IMR-90 (cell line): Measurements from ENCODE around the gene C6orf15. TPM values are rescaled to one million over a fixed set of nuclear protein-coding genes. Genes with fewer than 3 reads are reported as not detected.

Source experiments
- ATAC-seq: fragments of 200-7000 bp; cut with Tn5 transposase; 2 replicates; pipeline ENCODE4 v1.9.1; 2020; ENCODE audit warnings: low read depth, mild to moderate bottlenecking, moderate library complexity
- BruUV-seq: library from RNA; stranded (reverse); fragments of 400-500 nt; replicated peaks from 2 replicates; lab custom pipeline; 2021; lab: Mats Ljungman, UMichigan
- CTCF ChIA-PET: fragments of 300-600 bp; formaldehyde crosslinking; extraction: SDS; loops from one replicate; lab custom pipeline; 2021; ENCODE audit warnings: antibody characterized with exemption; lab: Yijun Ruan, JAX
- POLR2A ChIA-PET: fragments of 300-600 bp; sonication (Branson Sonifier 250); formaldehyde crosslinking; loops from one replicate; lab custom pipeline; 2022; ENCODE audit warnings: antibody characterized with exemption; ENCODE audit not compliant: unreplicated experiment; lab: Charles Lee
- DNase-seq: peaks from one replicate; pipeline ENCODE4 v3.0.0; 2013
- H2AFZ ChIP-seq: replicated peaks from 2 replicates; pipeline ENCODE3; 2013; ENCODE audit warnings: low read length, mild to moderate bottlenecking; ENCODE audit not compliant: poor library complexity
- H2AK5ac ChIP-seq: 2 replicates; pipeline ENCODE4 v1.6.1; 2013; ENCODE audit warnings: low read depth, low read length, inconsistent platforms
- H2AK9ac ChIP-seq: replicated peaks from 2 replicates; pipeline ENCODE3; 2013; ENCODE audit warnings: mild to moderate bottlenecking, low read depth, low read length, moderate library complexity; ENCODE audit not compliant: poor library complexity
- H2BK120ac ChIP-seq: 2 replicates; pipeline ENCODE4 v1.6.1; 2013; ENCODE audit warnings: low read depth, low read length, inconsistent platforms
- H2BK15ac ChIP-seq: 3 replicates; pipeline ENCODE4 v1.6.1; 2013; ENCODE audit warnings: low read depth, low read length, inconsistent platforms
- H2BK20ac ChIP-seq: 2 replicates; pipeline ENCODE4 v1.6.1; 2013; ENCODE audit warnings: low read depth, mild to moderate bottlenecking, inconsistent platforms, low read length, moderate library complexity
- H2BK5ac ChIP-seq: 2 replicates; pipeline ENCODE4 v1.6.1; 2013; ENCODE audit warnings: mild to moderate bottlenecking, low read depth, low read length, inconsistent platforms; ENCODE audit not compliant: poor library complexity, severe bottlenecking
- H3K14ac ChIP-seq: replicated peaks from 2 replicates; pipeline ENCODE4 v1.6.1; 2013; ENCODE audit warnings: low read depth, low read length, inconsistent platforms
- H3K18ac ChIP-seq: 2 replicates; pipeline ENCODE4 v1.6.1; 2013; ENCODE audit warnings: low read depth, low read length, control low read depth
- H3K23ac ChIP-seq: 2 replicates; pipeline ENCODE4 v1.6.1; 2013; ENCODE audit warnings: low read depth, low read length, inconsistent platforms
- H3K27ac ChIP-seq: 2 replicates; pipeline ENCODE4 v1.5.1; 2013; ENCODE audit warnings: mild to moderate bottlenecking, control low read depth, low read length; ENCODE audit not compliant: insufficient read depth
- H3K27me3 ChIP-seq: 2 replicates; pipeline ENCODE4 v1.6.1; 2013; ENCODE audit warnings: low read length; ENCODE audit not compliant: control insufficient read depth, insufficient read depth
- H3K36me3 ChIP-seq: 2 replicates; pipeline ENCODE4 v1.6.1; 2013; ENCODE audit warnings: low read length, mixed read lengths; ENCODE audit not compliant: control insufficient read depth, insufficient read depth
- H3K4ac ChIP-seq: 2 replicates; pipeline ENCODE4 v1.6.1; 2013; ENCODE audit warnings: low read depth, low read length, inconsistent platforms
- H3K4me1 ChIP-seq: 2 replicates; pipeline ENCODE4 v1.6.1; 2013; ENCODE audit warnings: low read length, mixed read lengths; ENCODE audit not compliant: control insufficient read depth, insufficient read depth
- H3K4me2 ChIP-seq: 2 replicates; pipeline ENCODE4 v1.6.1; 2013; ENCODE audit warnings: low read depth, mild to moderate bottlenecking, control low read depth, low read length, moderate library complexity
- H3K4me3 ChIP-seq: 2 replicates; pipeline ENCODE4 v1.5.1; 2013; ENCODE audit warnings: low read depth, mild to moderate bottlenecking, control low read depth, low read length, moderate library complexity; ENCODE audit not compliant: insufficient read depth
- H3K56ac ChIP-seq: 2 replicates; pipeline ENCODE4 v1.6.1; 2013; ENCODE audit warnings: low read length, inconsistent platforms; ENCODE audit not compliant: insufficient read depth; ENCODE audit errors: extremely low read depth
- H3K79me1 ChIP-seq, 2 experiments: 2 replicates each; pipeline ENCODE4 v1.6.1; 2013; ENCODE audit warnings: low read length in 2 of 2, inconsistent platforms in 1 of 2, low read depth in 1 of 2
- H3K9ac ChIP-seq: 2 replicates; pipeline ENCODE4 v1.6.1; 2013; ENCODE audit warnings: low read depth, low read length, control low read depth
- H3K9me1 ChIP-seq: 2 replicates; pipeline ENCODE4 v1.6.1; 2013; ENCODE audit warnings: low read length, inconsistent platforms; ENCODE audit not compliant: insufficient read depth
- H3K9me3 ChIP-seq: 2 replicates; pipeline ENCODE4 v1.6.1; 2013; ENCODE audit warnings: low read length; ENCODE audit not compliant: control insufficient read depth, insufficient read depth
- H4K20me1 ChIP-seq: 2 replicates; pipeline ENCODE4 v1.6.1; 2013; ENCODE audit warnings: low read length, inconsistent platforms; ENCODE audit not compliant: insufficient read depth
- H4K5ac ChIP-seq: 2 replicates; pipeline ENCODE4 v1.6.1; 2013; ENCODE audit warnings: mild to moderate bottlenecking, low read depth, low read length, control low read depth
- H4K8ac ChIP-seq, 2 experiments: 2 replicates each; pipeline ENCODE4 v1.6.1; 2013; ENCODE audit warnings: low read depth in 2 of 2, low read length in 2 of 2, control low read depth in 1 of 2, inconsistent platforms in 1 of 2
- H4K91ac ChIP-seq: 2 replicates; pipeline ENCODE4 v1.6.1; 2013; ENCODE audit warnings: low read depth, low read length, inconsistent platforms; ENCODE audit not compliant: insufficient read depth
- BHLHE40 ChIP-seq: fragments of 150-350 bp; IDR thresholded peaks from 2 replicates; pipeline ENCODE4 v1.6.1; 2016; ENCODE audit warnings: mild to moderate bottlenecking, low read depth, low read length
- CEBPB ChIP-seq: IDR thresholded peaks from 2 replicates; pipeline ENCODE4 v1.6.1; 2012; ENCODE audit warnings: low read depth, low read length, improper control_type of control experiment
- CTCF ChIP-seq: conservative IDR thresholded peaks from 2 replicates; pipeline ENCODE4 v1.5.1; 2012; ENCODE audit warnings: mild to moderate bottlenecking, low read depth, low read length, improper control_type of control experiment
- FOS ChIP-seq: fragments of 150-350 bp; IDR thresholded peaks from 2 replicates; pipeline ENCODE4 v1.6.1; 2016; ENCODE audit warnings: low read depth, low read length
- MAFK ChIP-seq: IDR thresholded peaks from 2 replicates; pipeline ENCODE4 v1.6.1; 2012; ENCODE audit warnings: low read depth, low read length, improper control_type of control experiment
- MXI1 ChIP-seq: IDR thresholded peaks from 2 replicates; pipeline ENCODE4 v1.6.1; 2012; ENCODE audit warnings: low read depth, mild to moderate bottlenecking, low read length, moderate library complexity, borderline replicate concordance
- NFE2L2 ChIP-seq: fragments of 150-350 bp; IDR thresholded peaks from 2 replicates; pipeline ENCODE4 v1.6.1; 2016; ENCODE audit warnings: low read depth, mild to moderate bottlenecking, low read length
- POLR2A ChIP-seq: IDR thresholded peaks from 2 replicates; pipeline ENCODE4 v1.6.1; 2012; ENCODE audit warnings: mild to moderate bottlenecking, low read depth, low read length
- RAD21 ChIP-seq: IDR thresholded peaks from 2 replicates; pipeline ENCODE4 v1.6.1; 2012; ENCODE audit warnings: low read length, improper control_type of control experiment
- RCOR1 ChIP-seq: IDR thresholded peaks from 2 replicates; pipeline ENCODE4 v1.6.1; 2012; ENCODE audit warnings: mild to moderate bottlenecking, low read length, improper control_type of control experiment; ENCODE audit not compliant: insufficient replicate concordance
- SMC3 ChIP-seq: fragments of 150-350 bp; IDR thresholded peaks from 2 replicates; pipeline ENCODE4 v1.6.1; 2016; ENCODE audit warnings: low read depth, mild to moderate bottlenecking, antibody characterized with exemption, low read length, moderate library complexity
- USF2 ChIP-seq: fragments of 150-350 bp; IDR thresholded peaks from 2 replicates; pipeline ENCODE4 v1.6.1; 2017; ENCODE audit warnings: mild to moderate bottlenecking, antibody characterized with exemption, low read length, low read depth
- WGBS, 2 experiments: methylation state at CpG; one replicate each; pipeline versions ENCODE4 v1.1.5 to v1.1.7; 2013; ENCODE audit warnings: missing lambda C conversion rate in 2 of 2; ENCODE audit not compliant: insufficient read length in 1 of 2; ENCODE audit errors: extremely low coverage in 2 of 2; 5-methylcytosine and 5-hydroxymethylcytosine counted together
- dilution Hi-C: fragments of 300-500 bp; cut with HindIII; formaldehyde crosslinking; loops from one replicate; pipeline ENCODE4 v1.14.3; 2018; ENCODE audit warnings: low sequenced_read_pairs; ENCODE audit not compliant: unreplicated experiment
- in situ Hi-C: fragments of 300-500 bp; cut with MboI; formaldehyde crosslinking; loops from 3 replicates; pipeline ENCODE4 v1.14.3; 2019; ENCODE audit warnings: low sequenced_read_pairs, inconsistent platforms, mixed read lengths
- intact Hi-C: fragments of 100-400 bp; cut with micrococcal nuclease; formaldehyde crosslinking; loops from 2 replicates; pipeline ENCODE4 v1.10.0; 2022
- polyA plus RNA-seq, 3 experiments: library from polyadenylated mRNA; depleted of rRNA; stranded (reverse); fragments of >200 nt; gene quantifications; 2 replicates each; pipeline ENCODE4 v1.2.3, GENCODE V29; 2012; ENCODE audit warnings: low replicate concordance in 1 of 3
- total RNA-seq: library from RNA; depleted of rRNA; stranded (reverse); fragments of >200 nt; gene quantifications from 2 replicates; pipeline ENCODE4 v1.2.3, GENCODE V29; 2012

The C6orf15 gene
- total and polyA plus RNA-seq, 2 of the 4 experiments (the other 2 are of a cell fraction): not detected

GRCh38 chr6:31092769-31093505, 19.4 kb downstream of the C6orf15 start:
- H4K91ac ChIP-seq: no peak overlapping the region
- H2BK120ac ChIP-seq: no peak overlapping the region
- no peak overlapping the region for H3K23ac ChIP-seq
- TF ChIP-seq MXI1 (no peak), NFE2L2 (no peak), CTCF (no peak), RCOR1 (no peak), RAD21 (no peak), POLR2A (no peak), CEBPB (no peak), SMC3 (no peak), MAFK (no peak), USF2 (no peak), FOS (no peak), BHLHE40 (no peak)
- H2AFZ ChIP-seq: no peak overlapping the region
- intact Hi-C loops: no loop called here
- H3K9me3 ChIP-seq: no peaks in the 10 kb centered on the region
- no peak overlapping the region for H4K5ac ChIP-seq
- H3K9ac ChIP-seq: no peak overlapping the region
- in situ Hi-C loops: loop anchor here (25.0 kb wide), 1 partner anchor 606 kb away; the partner anchor contains the start of gene HLA-E
- no peak for ATAC-seq
- no peak overlapping the region for H2BK5ac ChIP-seq
- DNase-seq: no peak
- H3K4ac ChIP-seq: no peak overlapping the region
- no TSS peak for BruUV-seq
- H3K4me1 ChIP-seq: no peaks in the 10 kb centered on the region
- no peaks in the 10 kb centered on the region for H3K79me1 ChIP-seq
- no peaks in the 10 kb centered on the region for H3K36me3 ChIP-seq
- H3K27me3 ChIP-seq: peaks cover 4% of the 10 kb centered on the region
- no peak overlapping the region for H2AK5ac ChIP-seq
- H2BK15ac ChIP-seq: no peak overlapping the region
- H4K20me1 ChIP-seq: no peaks in the 10 kb centered on the region
- dilution Hi-C loops: no loop called here
- CTCF ChIA-PET: no interaction called here
- no peak overlapping the region for H3K56ac ChIP-seq
- H3K9me1 ChIP-seq: no peaks in the 10 kb centered on the region
- no peak overlapping the region for H3K14ac ChIP-seq
- POLR2A ChIA-PET: no interaction called here
- no peak overlapping the region for H2BK20ac ChIP-seq
- H3K18ac ChIP-seq: no peak overlapping the region
- H4K8ac ChIP-seq: no peak overlapping the region
- 98% methylated on average over 6 of the region's 12 CpGs; no CpG with 5 or more reads in 1 of the 2 experiments for whole genome bisulfite sequencing, 2 experiments
- no peak overlapping the region for H2AK9ac ChIP-seq
- H3K4me3 ChIP-seq: no peak overlapping the region
- no peak overlapping the region for H3K27ac ChIP-seq
- H3K4me2 ChIP-seq: no peak overlapping the region
